GM06990 (cell line): ENCODE data around the gene MPLKIP.
"Not testable (repeated sequence)": the region's sequence is repeated elsewhere in the genome, so short reads cannot be mapped to it uniquely, and the experiment has no call there.

Source experiments
- DNase-seq: peaks from one replicate; pipeline ENCODE4 v3.0.0-alpha.2; 2011; ENCODE audit not compliant: insufficient read length; ENCODE audit errors: extremely low read depth
- H3K27me3 ChIP-seq: replicated peaks from 2 replicates; pipeline ENCODE4 v1.6.0; 2011; ENCODE audit warnings: low read length; ENCODE audit not compliant: control insufficient read depth, insufficient read depth
- H3K36me3 ChIP-seq: 2 replicates; pipeline ENCODE4 v1.5.1; 2011; ENCODE audit warnings: low read length; ENCODE audit not compliant: control insufficient read depth, insufficient read depth
- H3K4me3 ChIP-seq: replicated peaks from 2 replicates; pipeline ENCODE4 v1.5.1; 2011; ENCODE audit warnings: low read depth, mild to moderate bottlenecking, control low read depth, low read length
- CTCF ChIP-seq: IDR thresholded peaks from 2 replicates; pipeline ENCODE4 v1.5.1; 2011; ENCODE audit warnings: low read length, control low read depth, mild to moderate bottlenecking, inconsistent platforms; ENCODE audit not compliant: insufficient read depth, poor library complexity, severe bottlenecking

The MPLKIP gene

GRCh38 chr7:40167291-40167690 lies 32.9 kb upstream of the MPLKIP start:
- no peak for TF ChIP-seq CTCF
- no peak for DNase-seq
- no peaks in the 10 kb centered on the region for H3K27me3 ChIP-seq
- H3K4me3 ChIP-seq: no peak overlapping the region
- no peaks in the 10 kb centered on the region for H3K36me3 ChIP-seq

- Histone ChIP-seq H3K36me3 (no peaks in the 10 kb centered on the region), H3K4me3 (no peak overlapping the region), H3K27me3 (no peaks in the 10 kb centered on the region)
- DNase-seq: no peak
- no peak for TF ChIP-seq CTCF
Measured at GRCh38 chr7:40165216-40165615, 30.8 kb upstream of the MPLKIP start.

GRCh38 chr7:40162516-40162915 lies 28.1 kb upstream of the MPLKIP start:
- no peak for TF ChIP-seq CTCF
- Histone ChIP-seq H3K36me3 (no peaks in the 10 kb centered on the region), H3K27me3 (no peaks in the 10 kb centered on the region), H3K4me3 (no peak overlapping the region)
- DNase-seq: no peak

GRCh38 chr7:40156988-40157387 lies 22.6 kb upstream of the MPLKIP start:
- H3K36me3 ChIP-seq: no peaks in the 10 kb centered on the region
- DNase-seq: no peak
- no peak for TF ChIP-seq CTCF
- H3K27me3 ChIP-seq: no peaks in the 10 kb centered on the region
- no peak overlapping the region for H3K4me3 ChIP-seq

GRCh38 chr7:40151504-40151903 lies 17.1 kb upstream of the MPLKIP start:
- H3K4me3 ChIP-seq: no peak overlapping the region
- TF ChIP-seq CTCF: no peak
- H3K27me3 ChIP-seq: no peaks in the 10 kb centered on the region
- H3K36me3 ChIP-seq: no peaks in the 10 kb centered on the region
- no peak for DNase-seq

GRCh38 chr7:40148671-40149070 lies 14.2 kb upstream of the MPLKIP start:
- no peaks in the 10 kb centered on the region for H3K36me3 ChIP-seq
- H3K27me3 ChIP-seq: no peaks in the 10 kb centered on the region
- no peak for TF ChIP-seq CTCF
- no peak for DNase-seq
- H3K4me3 ChIP-seq: no peak overlapping the region

- H3K36me3 ChIP-seq, DNase-seq, H3K27me3 ChIP-seq, H3K4me3 ChIP-seq: not testable (repeated sequence)
Measured at GRCh38 chr7:40148247-40148580, 13.8 kb upstream of the MPLKIP start.
